Body of pancreas (tissue), 4 donors: ENCODE data around the gene PLCB2. TPM values are rescaled to one million over a fixed set of nuclear protein-coding genes. Genes with fewer than 3 reads are reported as not detected.

Experiments
- ATAC-seq: fragments of 150-250 bp; one replicate; pipeline ENCODE4 v1.9.1; 2016
- DNase-seq, 4 donors: peaks; one replicate each; pipeline ENCODE4 v3.0.0-alpha.2; 2019
- H3K27ac ChIP-seq, 4 donors: fragments of 200-600 bp; sonication (generic); 1 replicate in 3 of 4; 2 replicates in 1 of 4; pipeline versions ENCODE4 v1.5.1 to v1.6.1; 2016 to 2019; ENCODE audit warnings: mild to moderate bottlenecking in 1 of 4, mixed read lengths in 1 of 4, moderate library complexity in 1 of 4
- H3K27me3 ChIP-seq, 2 donors: fragments of 200-600 bp; sonication (generic); one replicate each; pipeline ENCODE4 v1.6.0; 2016; ENCODE audit warnings: mild to moderate bottlenecking in 1 of 2
- H3K36me3 ChIP-seq, 2 donors: fragments of 200-600 bp; sonication (generic); replicated peaks in 1 of 2; 2 replicates each; pipeline ENCODE4 v1.5.1; 2016; ENCODE audit warnings: low read depth in 2 of 2; ENCODE audit not compliant: insufficient read depth in 1 of 2
- H3K4me1 ChIP-seq: fragments of 200-600 bp; sonication (generic); one replicate; pipeline ENCODE4 v1.6.0; 2016
- H3K4me3 ChIP-seq, 2 donors: fragments of 200-600 bp; sonication (generic); 1 replicate in 1 of 2; 2 replicates in 1 of 2; pipeline ENCODE4 v1.5.1; 2016 to 2019
- H3K9me3 ChIP-seq, 3 donors: fragments of 200-600 bp; sonication (generic); 1 replicate in 2 of 3; 2 replicates in 1 of 3; pipeline ENCODE4 v1.5.1; 2016
- POLR2A ChIP-seq, 3 donors: fragments of 450-650 bp; IDR thresholded peaks; one replicate each; pipeline ENCODE4 v1.6.1; 2016; ENCODE audit warnings: antibody characterized with exemption in 3 of 3, mild to moderate bottlenecking in 2 of 3
- WGBS, 2 donors: methylation state at CpG; one replicate each; pipeline ENCODE4 v1.1.5; 2017; 5-methylcytosine and 5-hydroxymethylcytosine counted together
- intact Hi-C: fragments of 100-400 bp; cut with DNase I; formaldehyde crosslinking; loops from one replicate; pipeline ENCODE4 v1.15.1; 2023
- total RNA-seq, 2 donors: library from RNA; depleted of rRNA; stranded (reverse); fragments of >200 nt; gene quantifications; one replicate each; pipeline ENCODE4 v1.1.0, GENCODE V29; 2016
- TF ChIP-seq, protein P1 (sequence below), 7 experiments: fragments of 450-650 bp in 4 of 7; fragments of 200-600 bp in 3 of 7; sonication (generic) in 3 of 7; IDR thresholded peaks; one replicate each; pipeline ENCODE4 v1.5.1; 2016 to 2019; ENCODE audit warnings: antibody characterized with exemption in 7 of 7

PLCB2 gene
- total RNA-seq, 2 donors from 2014 or later: 3.1 to 4.6 TPM

DNA sequence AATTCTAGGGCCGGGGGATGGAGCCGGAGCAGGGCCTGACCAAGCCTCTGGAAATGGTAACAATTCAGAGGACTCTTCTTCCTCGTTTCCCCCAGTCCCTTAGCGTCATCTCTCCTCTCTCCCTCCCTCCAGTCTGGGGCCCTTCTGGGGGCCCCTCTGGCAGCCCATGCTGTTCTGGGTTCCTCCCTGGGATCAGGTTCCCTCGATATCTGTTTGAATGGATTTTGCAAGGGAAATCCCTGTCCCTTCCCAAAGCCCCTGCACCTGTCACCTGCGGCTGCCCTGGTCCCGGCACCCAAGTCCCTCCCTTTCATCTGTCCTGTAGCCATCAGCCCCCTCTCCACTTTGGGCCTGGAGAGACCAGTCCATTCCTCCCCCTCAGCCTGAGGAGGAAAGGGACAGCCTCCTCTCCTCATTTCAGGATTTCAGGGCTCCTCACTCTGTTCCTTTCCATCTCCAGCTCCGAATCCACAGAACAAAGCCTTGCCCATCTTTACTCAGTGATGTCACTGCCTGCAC, 1.7 kb upstream of the PLCB2 start:
- H3K4me3 ChIP-seq: no peak overlapping the region
- no peak overlapping the region for H3K27ac ChIP-seq

DNA sequence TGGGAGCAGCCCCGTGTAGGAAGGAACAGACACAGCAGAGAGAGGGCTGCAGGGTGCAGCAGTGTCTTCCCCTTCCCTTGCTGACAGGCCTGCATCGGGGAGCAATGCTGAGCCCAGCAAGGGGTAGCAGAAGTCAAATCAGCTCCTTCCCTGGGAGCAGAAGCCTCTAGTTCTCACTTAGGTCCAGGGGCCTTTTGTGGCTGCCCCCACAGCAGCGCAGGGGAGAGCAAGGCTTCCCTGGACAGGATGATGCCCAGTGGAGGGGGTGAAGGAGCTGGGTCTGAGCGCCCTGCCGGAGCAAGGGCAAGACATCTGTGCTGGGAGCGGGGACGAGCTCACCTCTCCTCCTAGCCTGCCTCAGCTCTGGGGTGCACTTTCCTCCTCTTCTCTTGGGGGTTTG, 827 bp downstream of the PLCB2 start:
- Histone ChIP-seq H3K27ac (no peak overlapping the region), H3K27me3 (no peaks in the 10 kb centered on the region), H3K4me3 (no peak overlapping the region), H3K9me3 (no peaks in the 10 kb centered on the region), H3K36me3 (no peaks in the 10 kb centered on the region), H3K4me1 (no peaks in the 10 kb centered on the region)
- ATAC-seq: no peak
- TF ChIP-seq, protein P1, sequence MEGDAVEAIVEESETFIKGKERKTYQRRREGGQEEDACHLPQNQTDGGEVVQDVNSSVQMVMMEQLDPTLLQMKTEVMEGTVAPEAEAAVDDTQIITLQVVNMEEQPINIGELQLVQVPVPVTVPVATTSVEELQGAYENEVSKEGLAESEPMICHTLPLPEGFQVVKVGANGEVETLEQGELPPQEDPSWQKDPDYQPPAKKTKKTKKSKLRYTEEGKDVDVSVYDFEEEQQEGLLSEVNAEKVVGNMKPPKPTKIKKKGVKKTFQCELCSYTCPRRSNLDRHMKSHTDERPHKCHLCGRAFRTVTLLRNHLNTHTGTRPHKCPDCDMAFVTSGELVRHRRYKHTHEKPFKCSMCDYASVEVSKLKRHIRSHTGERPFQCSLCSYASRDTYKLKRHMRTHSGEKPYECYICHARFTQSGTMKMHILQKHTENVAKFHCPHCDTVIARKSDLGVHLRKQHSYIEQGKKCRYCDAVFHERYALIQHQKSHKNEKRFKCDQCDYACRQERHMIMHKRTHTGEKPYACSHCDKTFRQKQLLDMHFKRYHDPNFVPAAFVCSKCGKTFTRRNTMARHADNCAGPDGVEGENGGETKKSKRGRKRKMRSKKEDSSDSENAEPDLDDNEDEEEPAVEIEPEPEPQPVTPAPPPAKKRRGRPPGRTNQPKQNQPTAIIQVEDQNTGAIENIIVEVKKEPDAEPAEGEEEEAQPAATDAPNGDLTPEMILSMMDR (IDR thresholded peaks at IDR 0.05): no peak
- no peak for TF ChIP-seq POLR2A (IDR thresholded peaks at IDR 0.05)
- WGBS, 2 donors: 72 to 92% methylated on average over 6 to 7 of the region's 7 CpGs
- intact Hi-C loops: no loop called here
- DNase-seq: no peak

More for the DNA sequence above, 1.7 kb upstream of the PLCB2 start:
- Histone ChIP-seq H3K36me3 (no peaks in the 10 kb centered on the region), H3K4me1 (peaks cover 22% of the 10 kb centered on the region), H3K27me3 (no peaks in the 10 kb centered on the region), H3K9me3 (no peaks in the 10 kb centered on the region)
- intact Hi-C loops: no loop called here
- no peak for DNase-seq
- TF ChIP-seq POLR2A (IDR thresholded peaks at IDR 0.05): no peak
- TF ChIP-seq, protein P1 (IDR thresholded peaks at IDR 0.05): no peak
- 78 to 90% methylated on average over 8 of the region's 8 CpGs for WGBS, 2 donors
- ATAC-seq: no peak

DNA sequence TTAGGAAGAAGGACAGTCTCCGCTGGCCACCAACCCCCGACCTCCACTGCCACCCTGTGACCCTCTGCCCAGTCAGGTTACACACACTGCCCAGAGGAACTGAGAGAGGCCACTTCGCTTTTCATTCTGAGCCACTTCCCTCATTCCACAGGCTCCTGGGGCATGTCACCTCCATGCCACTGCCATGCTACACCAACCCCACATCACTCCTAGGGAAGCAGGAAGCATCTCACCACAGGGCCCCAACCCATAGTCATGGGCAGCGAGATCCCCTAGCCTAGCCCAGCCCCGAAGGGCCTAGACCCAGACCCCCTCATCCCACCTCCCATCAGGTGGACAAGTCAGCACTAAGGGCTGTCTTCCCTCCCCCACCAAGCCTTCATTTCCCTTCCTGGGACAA, 1.4 kb downstream of the PLCB2 start:
- ATAC-seq (no peak), DNase-seq (peak in 1 of 4 donors; percentile 35)
- no peak overlapping the region for H3K4me3 ChIP-seq
- no peaks in the 10 kb centered on the region for H3K36me3 ChIP-seq
- no peaks in the 10 kb centered on the region for H3K27me3 ChIP-seq
- H3K27ac ChIP-seq: no peak overlapping the region
- intact Hi-C loops: no loop called here
- TF ChIP-seq, protein P1 (IDR thresholded peaks at IDR 0.05): no peak
- TF ChIP-seq POLR2A (IDR thresholded peaks at IDR 0.05): no peak
- no peaks in the 10 kb centered on the region for H3K4me1 ChIP-seq
- WGBS, 2 donors: 59 to 92% methylated on average over 4 to 5 of the region's 5 CpGs
- H3K9me3 ChIP-seq: no peaks in the 10 kb centered on the region

DNA sequence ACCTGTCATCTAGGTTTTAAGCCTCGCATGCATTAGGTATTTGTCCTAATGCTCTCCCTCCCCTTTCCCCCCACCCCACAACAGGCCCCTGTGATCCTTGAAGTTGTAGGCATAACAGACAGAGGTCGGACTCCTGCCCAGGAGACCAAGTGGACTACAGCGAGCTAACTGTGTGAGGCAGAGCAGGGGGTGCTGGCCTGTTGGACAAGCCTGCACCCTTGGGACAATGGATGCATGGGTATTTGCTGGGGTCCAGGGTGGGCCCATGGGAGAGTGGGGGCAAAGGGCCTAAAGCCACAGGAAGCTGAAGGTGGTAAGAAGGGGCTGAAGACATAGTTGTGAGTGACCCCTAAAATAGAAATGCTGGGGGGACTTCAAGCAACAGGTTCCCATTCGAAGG, 2.5 kb downstream of the PLCB2 start:
- no peak overlapping the region for H3K27ac ChIP-seq
- intact Hi-C loops: no loop called here
- WGBS, 2 donors: 89 to 91% methylated on average over 4 of the region's 4 CpGs
- TF ChIP-seq, protein P1 (IDR thresholded peaks at IDR 0.05): no peak
- TF ChIP-seq POLR2A (IDR thresholded peaks at IDR 0.05): no peak
- no peaks in the 10 kb centered on the region for H3K36me3 ChIP-seq
- no peaks in the 10 kb centered on the region for H3K4me1 ChIP-seq
- H3K27me3 ChIP-seq: no peaks in the 10 kb centered on the region
- H3K4me3 ChIP-seq: no peak overlapping the region
- ATAC-seq: no peak
- H3K9me3 ChIP-seq: no peaks in the 10 kb centered on the region
- no peak for DNase-seq

DNA sequence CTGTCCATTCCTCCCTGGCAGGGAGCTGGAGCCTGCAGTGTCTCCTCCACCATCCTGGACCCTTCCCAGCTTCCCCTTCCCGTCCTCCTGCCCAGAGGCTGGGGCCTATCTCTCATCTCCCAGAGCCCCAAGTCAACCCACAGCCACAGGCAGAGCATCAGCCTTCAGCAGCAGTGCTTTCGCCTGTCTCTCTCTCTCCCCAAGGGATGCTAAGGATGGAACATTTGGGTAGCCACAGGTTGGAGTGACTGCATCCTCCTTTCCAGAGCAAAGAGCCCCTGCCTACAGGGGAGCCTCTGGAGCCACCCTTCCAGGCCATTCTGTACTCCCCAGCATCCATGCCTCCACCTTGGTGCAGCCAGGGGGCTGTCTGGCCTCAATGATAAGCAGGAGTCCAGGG, 4.2 kb downstream of the PLCB2 start:
- intact Hi-C loops: no loop called here
- no peaks in the 10 kb centered on the region for H3K4me1 ChIP-seq
- ATAC-seq: no peak
- 75 to 80% methylated on average over 1 to 2 of the region's 2 CpGs for WGBS, 2 donors
- H3K36me3 ChIP-seq: no peaks in the 10 kb centered on the region
- TF ChIP-seq POLR2A (IDR thresholded peaks at IDR 0.05): no peak
- TF ChIP-seq, protein P1 (IDR thresholded peaks at IDR 0.05): no peak
- no peak overlapping the region for H3K4me3 ChIP-seq
- H3K27ac ChIP-seq: no peak overlapping the region
- H3K9me3 ChIP-seq: no peaks in the 10 kb centered on the region
- DNase-seq: no peak
- no peaks in the 10 kb centered on the region for H3K27me3 ChIP-seq
